K562 (cell line): Measurements from ENCODE around the gene WDR5B. TPM values are rescaled to one million over a fixed set of nuclear protein-coding genes. Genes with fewer than 3 reads are reported as not detected.

Experiments used
- ATAC-seq: fragments of 200-7000 bp; cut with Tn5 transposase; 3 replicates; pipeline ENCODE4 v1.9.1; 2020; ENCODE audit warnings: moderate library complexity
- BruUV-seq: library from RNA; stranded (reverse); fragments of 400-500 nt; replicated peaks from 2 replicates; lab custom pipeline; 2021; lab: Mats Ljungman, UMichigan
- CTCF ChIA-PET: fragments of 300-600 bp; formaldehyde crosslinking; extraction: SDS; loops from one replicate; lab custom pipeline; 2021; ENCODE audit warnings: low intra/inter-chr PET ratio; lab: Yijun Ruan, JAX
- POLR2A ChIA-PET: fragments of 300-600, 350-650 bp; sonication (Branson Sonifier 250); formaldehyde crosslinking; extraction: SDS; loops from one replicate; lab custom pipeline; 2021; ENCODE audit warnings: antibody characterized with exemption, inconsistent platforms; lab: Yijun Ruan, JAX
- DNase-seq, 4 experiments: peaks; one replicate each; pipeline versions ENCODE4 v3.0.0 to v3.0.0-alpha.2; 2011 to 2018; ENCODE audit warnings: low spot score in 3 of 4, mixed read lengths in 3 of 4; ENCODE audit errors: extremely low read depth in 1 of 4
- FAIRE-seq: peaks from 2 replicates; lab custom pipeline; 2011; peaks lifted over from hg19 to GRCh38; lab: Jason Lieb, UNC
- H2AFZ ChIP-seq: 2 replicates; pipeline ENCODE4 v1.6.0; 2011; ENCODE audit warnings: low read depth, low read length, control low read depth, inconsistent platforms
- H3K27ac ChIP-seq: fragments of 200-600 bp; 3 replicates; pipeline ENCODE4 v1.8.0; 2011; ENCODE audit warnings: low read depth, mild to moderate bottlenecking, control low read depth, inconsistent platforms, low read length, moderate library complexity, mixed read lengths; ENCODE audit errors: extremely low read depth
- H3K27me3 ChIP-seq, 2 experiments: fragments of 300-600 bp in 1 of 2; 2 replicates in 1 of 2; 3 replicates in 1 of 2; pipeline versions ENCODE4 v1.6.0 to v1.8.0; 2011; ENCODE audit warnings: inconsistent platforms in 2 of 2, low read length in 2 of 2, mild to moderate bottlenecking in 1 of 2, mixed read lengths in 1 of 2, moderate library complexity in 1 of 2; ENCODE audit not compliant: control insufficient read depth in 2 of 2, insufficient read depth in 2 of 2
- H3K36me3 ChIP-seq: fragments of 300-600 bp; 3 replicates; pipeline ENCODE4 v1.8.0; 2011; ENCODE audit warnings: mild to moderate bottlenecking, low read length, inconsistent platforms; ENCODE audit not compliant: control insufficient read depth, insufficient read depth
- H3K4me1 ChIP-seq, 2 experiments: fragments of 200-600 bp in 1 of 2; replicated peaks in 1 of 2; 2 replicates in 1 of 2; 3 replicates in 1 of 2; pipeline versions ENCODE4 v1.5.1 to v1.8.0; 2011; ENCODE audit warnings: inconsistent platforms in 2 of 2, low read length in 2 of 2, mild to moderate bottlenecking in 1 of 2, mixed read lengths in 1 of 2, moderate library complexity in 1 of 2; ENCODE audit not compliant: control insufficient read depth in 2 of 2, insufficient read depth in 2 of 2
- H3K4me2 ChIP-seq: 2 replicates; pipeline ENCODE4 v1.6.1; 2011; ENCODE audit warnings: low read length, control low read depth, inconsistent platforms, mixed read lengths; ENCODE audit not compliant: insufficient read depth
- H3K4me3 ChIP-seq: fragments of 200-600 bp; sonication (generic), shearing (Covaris generic); 2 replicates; pipeline ENCODE4 v1.5.1; 2016; ENCODE audit warnings: control low read depth, inconsistent platforms
- H3K79me2 ChIP-seq: fragments of 200-600 bp; 3 replicates; pipeline ENCODE4 v1.8.0; 2011; ENCODE audit warnings: low read length, inconsistent platforms; ENCODE audit not compliant: control insufficient read depth, insufficient read depth
- H3K9ac ChIP-seq, 2 experiments: 2 replicates each; pipeline versions ENCODE4 v1.6.0 to v1.6.1; 2011; ENCODE audit warnings: low read depth in 2 of 2, low read length in 2 of 2, control low read depth in 1 of 2, inconsistent platforms in 1 of 2, mild to moderate bottlenecking in 1 of 2, mixed read lengths in 1 of 2; ENCODE audit not compliant: insufficient read depth in 1 of 2
- H3K9me1 ChIP-seq: one replicate; pipeline ENCODE4 v1.6.0; 2011; ENCODE audit warnings: inconsistent platforms, mild to moderate bottlenecking, low read length, moderate library complexity; ENCODE audit not compliant: control insufficient read depth, insufficient read depth
- H3K9me3 ChIP-seq: replicated peaks from 2 replicates; pipeline ENCODE4 v1.5.1; 2011; ENCODE audit warnings: low read depth, low read length, inconsistent platforms; ENCODE audit not compliant: control insufficient read depth, insufficient read depth
- H4K20me1 ChIP-seq: replicated peaks from 2 replicates; pipeline ENCODE4 v1.6.1; 2011; ENCODE audit warnings: low read length, inconsistent platforms, mixed read lengths; ENCODE audit not compliant: control insufficient read depth, insufficient read depth
- ATF2 ChIP-seq: sonication (generic); formaldehyde crosslinking; IDR thresholded peaks from 2 replicates; pipeline ENCODE4 v1.8.1; 2022; ENCODE audit warnings: missing genetic modification reagents
- BCL6 ChIP-seq: fragments of 250-450 bp; sonication (Bioruptor Pico); IDR thresholded peaks from 2 replicates; pipeline ENCODE4 v1.4.0; 2020
- CHD1 ChIP-seq: fragments of 200-600 bp; sonication (generic); IDR thresholded peaks from one replicate; pipeline ENCODE4 v1.6.1; 2012; ENCODE audit warnings: mild to moderate bottlenecking, moderate library complexity, low read length, inconsistent platforms
- ETS1 ChIP-seq: conservative IDR thresholded peaks from 2 replicates; pipeline ENCODE4 v1.6.1; 2011; ENCODE audit warnings: low read depth, mild to moderate bottlenecking, low read length; ENCODE audit not compliant: control insufficient read depth
- HES1 ChIP-seq: fragments of 450-650 bp; IDR thresholded peaks from 2 replicates; pipeline ENCODE4 v1.6.1; 2016; ENCODE audit warnings: low read depth, mild to moderate bottlenecking, moderate library complexity
- USF2 ChIP-seq: sonication (generic); formaldehyde crosslinking; IDR thresholded peaks from 2 replicates; pipeline ENCODE4 v1.5.0; 2020; ENCODE audit warnings: missing genetic modification reagents
- YY1 ChIP-seq, 3 experiments: IDR thresholded peaks; 2 replicates each; pipeline ENCODE4 v1.6.1; 2011; ENCODE audit warnings: low read length in 2 of 3, mild to moderate bottlenecking in 2 of 3, moderate library complexity in 2 of 3, borderline replicate concordance in 1 of 3, control low read depth in 1 of 3, low read depth in 1 of 3; ENCODE audit not compliant: insufficient read depth in 3 of 3, insufficient replicate concordance in 2 of 3, control insufficient read depth in 1 of 3, insufficient read length in 1 of 3; ENCODE audit errors: extremely low read depth in 1 of 3
- WGBS: fragments of 100-300 bp; shearing (Covaris generic); methylation state at CpG from one replicate; pipeline ENCODE4 v1.1.6; 2016; ENCODE audit warnings: low coverage, mixed read lengths; ENCODE audit not compliant: insufficient coverage; ENCODE audit errors: missing lambda C conversion rate; 5-methylcytosine and 5-hydroxymethylcytosine counted together
- in situ Hi-C: fragments of 300-500 bp; cut with MboI; formaldehyde crosslinking; loops from 4 replicates; pipeline ENCODE4 v1.15.0; 2018; ENCODE audit warnings: inconsistent platforms, mixed read lengths
- intact Hi-C: fragments of 100-400 bp; cut with micrococcal nuclease; formaldehyde crosslinking; loops from 2 replicates; pipeline ENCODE4 v1.14.2; 2022
- polyA plus RNA-seq, 8 experiments: library from polyadenylated mRNA; depleted of rRNA in 4 of 8; stranded (reverse) in 5 of 8; unstranded in 3 of 8; fragments of >200 nt; fragmentation: Nextera tagmentation in 2 of 8; fragmentation: Illumina TruSeq in 1 of 8; extraction: Ambion mirVana in 2 of 8; extraction: Trizol in 1 of 8; gene quantifications; 2 replicates each; pipeline versions ENCODE4 v1.2.1 to v1.2.3, GENCODE V29; 2011 to 2014; ENCODE audit warnings: inconsistent platforms in 1 of 8, missing spikeins in 1 of 8
- total RNA-seq, 7 experiments: library from RNA; depleted of rRNA in 6 of 7; stranded (reverse); fragments of >200 nt in 6 of 7; fragmentation: Illumina TruSeq in 2 of 7; extraction: Trizol in 2 of 7; gene quantifications; 2 replicates each; pipeline versions ENCODE4 v1.2.1 to v1.2.3, GENCODE V29; 2011 to 2021; ENCODE audit warnings: low replicate concordance in 1 of 7

WDR5B gene
- total and polyA plus RNA-seq, 9 of the 15 experiments (the other 6 are each of a cell fraction or from before 2014, with no cell fraction given), result 2.8 to 10.1 (median 4.2) TPM

GRCh38 chr3:122416966-122417365, 1.1 kb upstream of the WDR5B start:
- CTCF ChIA-PET, result no interaction called here
- in situ Hi-C loops (no loop called here), intact Hi-C loops (no loop called here)
- Histone ChIP-seq H3K9me3 (no peaks in the 10 kb centered on the region), H3K4me3 (peak overlapping the region; percentile 60), H3K4me2 (peak overlapping the region; percentile 90), H3K79me2 (peaks cover 45% of the 10 kb centered on the region), H3K9me1 (no peaks in the 10 kb centered on the region), H4K20me1 (no peaks in the 10 kb centered on the region), H2AFZ (peak overlapping the region; percentile 92), H3K36me3 (peaks cover 19% of the 10 kb centered on the region; the same call in 2 of the 3 replicates), H3K4me1 (peaks cover 0 to 4% of the 10 kb centered on the region in 2 experiments; a peak in 2 of 5 replicates), H3K27me3 (no peaks in the 10 kb centered on the region), H3K27ac (peak overlapping the region; percentile 90), H3K9ac (peak overlapping the region; percentile 87 to 90)
- DNase-seq, result peak in 1 of 4 experiments; percentile 10
- FAIRE-seq, result no peak
- 3% methylated on average over 13 of the region's 14 CpGs for WGBS
- POLR2A ChIA-PET, result interaction anchor here (1.0 to 1.8 kb wide), 2 partner anchors 12 to 14 kb away, joined by 4 to 6 read pairs; no protein-coding TSS in a partner anchor
- no TSS peak for BruUV-seq
- peak; percentile 33 for ATAC-seq
- TF ChIP-seq CHD1 (no peak), ETS1 (no peak), BCL6 (CRISPR knock-in tag) (no peak), YY1 (IDR thresholded peaks at IDR 0.05; ENCODE audit: borderline replicate concordance in 1 of 3, control insufficient read depth in 1 of 3, extremely low read depth in 1 of 3, insufficient read depth in 3 of 3, insufficient read length in 1 of 3, insufficient replicate concordance in 2 of 3, low read depth in 1 of 3, low read length in 2 of 3) (peak in 1 of 3 experiments; percentile 30), HES1 (no peak), ATF2 (CRISPR knock-in tag) (no peak), USF2 (CRISPR knock-in tag) (no peak)
- TF ChIP-seq, all 486 proteins: peak for 1
